B cell (primary cell): ENCODE results near the gene SPAG6.

Experiments
- EZH2 ChIP-seq: IDR thresholded peaks from 2 replicates; pipeline ENCODE4 v1.6.1; 2012; ENCODE audit warnings: borderline replicate concordance, low read depth, mild to moderate bottlenecking, moderate library complexity, low read length; ENCODE audit not compliant: insufficient read depth, poor library complexity, severe bottlenecking
- TF ChIP-seq, protein P1 (sequence below): fragments of 200-600 bp; IDR thresholded peaks from one replicate; pipeline ENCODE4 v1.8.0; 2022; ENCODE audit warnings: antibody characterized with exemption, mild to moderate bottlenecking

DNA sequence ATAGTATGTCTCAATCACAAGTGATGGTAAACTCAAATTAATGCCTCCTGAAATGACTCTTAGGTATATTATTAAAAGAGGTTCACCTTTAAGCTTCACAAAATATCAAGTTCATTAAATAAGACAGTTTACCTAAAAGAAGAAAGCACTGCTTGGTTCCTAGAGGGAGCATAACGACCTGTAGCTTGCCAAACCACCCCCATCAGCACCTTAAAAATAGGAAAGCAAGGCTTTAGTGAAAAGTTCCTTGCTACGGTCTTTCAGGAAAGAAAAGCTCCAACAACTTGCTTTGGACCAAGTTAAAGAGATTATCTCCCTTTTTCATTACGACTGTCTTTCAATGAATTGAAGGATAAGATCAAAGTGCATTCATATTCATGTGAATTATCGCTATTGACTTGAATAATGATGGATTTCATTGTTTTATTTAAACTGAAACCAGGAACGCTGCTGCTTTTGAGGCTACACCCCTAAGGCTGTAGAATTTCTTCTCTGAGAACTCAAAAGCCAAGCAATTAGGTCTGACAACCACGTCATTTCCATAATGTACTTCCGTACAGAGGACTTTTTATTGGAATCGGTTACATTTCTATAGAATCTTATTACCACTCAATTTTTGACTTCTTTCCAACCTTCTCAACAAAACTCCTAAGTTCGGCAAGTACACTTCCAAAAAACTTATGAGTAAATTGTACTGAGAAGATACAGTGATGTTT lies 7.0 kb upstream of the SPAG6 start:
- TF ChIP-seq, protein P1, sequence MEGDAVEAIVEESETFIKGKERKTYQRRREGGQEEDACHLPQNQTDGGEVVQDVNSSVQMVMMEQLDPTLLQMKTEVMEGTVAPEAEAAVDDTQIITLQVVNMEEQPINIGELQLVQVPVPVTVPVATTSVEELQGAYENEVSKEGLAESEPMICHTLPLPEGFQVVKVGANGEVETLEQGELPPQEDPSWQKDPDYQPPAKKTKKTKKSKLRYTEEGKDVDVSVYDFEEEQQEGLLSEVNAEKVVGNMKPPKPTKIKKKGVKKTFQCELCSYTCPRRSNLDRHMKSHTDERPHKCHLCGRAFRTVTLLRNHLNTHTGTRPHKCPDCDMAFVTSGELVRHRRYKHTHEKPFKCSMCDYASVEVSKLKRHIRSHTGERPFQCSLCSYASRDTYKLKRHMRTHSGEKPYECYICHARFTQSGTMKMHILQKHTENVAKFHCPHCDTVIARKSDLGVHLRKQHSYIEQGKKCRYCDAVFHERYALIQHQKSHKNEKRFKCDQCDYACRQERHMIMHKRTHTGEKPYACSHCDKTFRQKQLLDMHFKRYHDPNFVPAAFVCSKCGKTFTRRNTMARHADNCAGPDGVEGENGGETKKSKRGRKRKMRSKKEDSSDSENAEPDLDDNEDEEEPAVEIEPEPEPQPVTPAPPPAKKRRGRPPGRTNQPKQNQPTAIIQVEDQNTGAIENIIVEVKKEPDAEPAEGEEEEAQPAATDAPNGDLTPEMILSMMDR = no peak
- TF ChIP-seq EZH2 = no peak
